ENCODE results near the gene OR2W3.

DNA sequence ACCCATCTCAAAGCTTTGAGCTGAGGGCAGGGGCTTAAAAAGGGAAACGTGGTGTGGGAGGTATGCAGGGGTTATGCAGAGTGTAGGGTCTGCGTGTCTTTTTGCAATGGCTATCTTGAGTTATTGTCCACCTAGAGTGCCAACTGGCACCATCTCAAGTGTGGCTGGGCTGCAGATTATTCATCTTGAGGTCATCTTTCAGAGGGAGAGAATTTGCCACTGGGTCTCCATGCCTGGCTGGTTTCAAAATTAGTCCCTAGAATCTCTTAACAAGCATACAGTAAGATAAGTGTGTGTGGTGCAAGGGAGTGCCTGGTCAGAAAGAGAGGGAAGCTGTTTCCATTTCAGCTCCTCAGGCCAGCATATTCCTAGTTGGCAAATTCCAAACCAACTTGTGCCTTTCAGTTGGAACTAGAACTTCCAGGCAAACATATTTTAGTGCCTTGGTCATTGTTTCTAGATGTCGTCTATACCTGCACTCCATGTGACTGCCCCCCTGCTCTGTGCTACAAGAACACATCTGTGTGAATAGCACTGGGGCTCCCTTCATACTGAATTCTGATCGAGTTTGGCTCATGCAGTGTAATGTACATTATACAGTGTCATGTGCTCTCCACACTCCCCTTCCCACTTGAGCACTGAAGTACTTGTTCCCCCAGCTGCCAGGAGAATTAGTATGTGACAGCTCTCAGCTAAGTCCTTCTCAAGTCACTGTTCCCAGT lies 19.7 kb downstream of the OR2W3 start:
- TF ChIP-seq POLR2AphosphoS5 (IDR thresholded peaks at IDR 0.05; ENCODE audit: low read depth, low read length) (no peak), TAF1 (IDR thresholded peaks at IDR 0.05; ENCODE audit: borderline replicate concordance, low read depth, low read length) (no peak)

Measured in GM12892 (cell line).